Vagina (tissue), 2 donors: ENCODE data around the gene RCAN3. TPM values are rescaled to one million over a fixed set of nuclear protein-coding genes. Genes with fewer than 3 reads are reported as not detected.

Experiments
- DNase-seq, 2 donors: peaks; one replicate each; pipeline ENCODE4 v3.0.0-alpha.2; 2017; ENCODE audit errors: extremely low spot score in 2 of 2
- H3K27ac ChIP-seq: fragments of 200-600 bp; sonication (generic); one replicate; pipeline ENCODE4 v1.5.1; 2019
- H3K27me3 ChIP-seq: fragments of 200-600 bp; sonication (generic); one replicate; pipeline ENCODE4 v1.5.1; 2019
- H3K36me3 ChIP-seq, 2 donors: fragments of 200-600 bp; sonication (generic); one replicate each; pipeline ENCODE4 v1.5.1; 2017 to 2019
- H3K4me1 ChIP-seq: fragments of 200-600 bp; sonication (generic); one replicate; pipeline ENCODE4 v1.5.1; 2019
- H3K4me3 ChIP-seq, 2 donors: fragments of 200-600 bp; sonication (generic); 1 replicate in 1 of 2; 2 replicates in 1 of 2; pipeline ENCODE4 v1.5.1; 2016 to 2019
- H3K9me3 ChIP-seq: fragments of 200-600 bp; sonication (generic); one replicate; pipeline ENCODE4 v1.5.1; 2019
- CTCF ChIP-seq, 3 experiments: fragments of 450-650 bp in 2 of 3; fragments of 200-600 bp in 1 of 3; sonication (generic) in 1 of 3; IDR thresholded peaks; one replicate each; pipeline ENCODE4 v1.5.1; 2017 to 2019; ENCODE audit warnings: antibody characterized with exemption in 3 of 3, mild to moderate bottlenecking in 2 of 3, moderate library complexity in 2 of 3
- POLR2A ChIP-seq, 2 donors: fragments of 450-650 bp; IDR thresholded peaks; one replicate each; pipeline ENCODE4 v1.6.1; 2017; ENCODE audit warnings: antibody characterized with exemption in 2 of 2, mild to moderate bottlenecking in 2 of 2, moderate library complexity in 2 of 2
- POLR2AphosphoS5 ChIP-seq, 2 donors: sonication (generic); formaldehyde crosslinking; IDR thresholded peaks; one replicate each; pipeline ENCODE4 v1.9.0; 2017; ENCODE audit warnings: antibody characterized with exemption in 2 of 2, mild to moderate bottlenecking in 2 of 2, low read depth in 1 of 2; ENCODE audit not compliant: insufficient read depth in 1 of 2
- intact Hi-C: fragments of 100-400 bp; cut with DNase I; formaldehyde crosslinking; loops from one replicate; pipeline ENCODE4 v1.15.1; 2023
- total RNA-seq: library from RNA; depleted of rRNA; stranded (reverse); fragments of >200 nt; gene quantifications from one replicate; pipeline ENCODE4 v1.2.3, GENCODE V29; 2016

RCAN3 gene
- total RNA-seq, 1 donor from 2014 or later = 11.3 TPM

- Histone ChIP-seq H3K4me1 (peaks cover 13% of the 10 kb centered on the region), H3K27me3 (no peaks in the 10 kb centered on the region), H3K4me3 (no peak overlapping the region), H3K9me3 (no peaks in the 10 kb centered on the region), H3K36me3 (no peaks in the 10 kb centered on the region), H3K27ac (no peak overlapping the region)
- intact Hi-C loops = no loop called here
- DNase-seq = no peak
- TF ChIP-seq CTCF (IDR thresholded peaks at IDR 0.05) = no peak
- no peak for TF ChIP-seq POLR2A (IDR thresholded peaks at IDR 0.05)
- TF ChIP-seq POLR2AphosphoS5 (IDR thresholded peaks at IDR 0.05; ENCODE audit: insufficient read depth in 1 of 2, low read depth in 1 of 2) = no peak
Observed at GRCh38 chr1:24500448-24501048, 2.1 kb upstream of the RCAN3 start.

DNA sequence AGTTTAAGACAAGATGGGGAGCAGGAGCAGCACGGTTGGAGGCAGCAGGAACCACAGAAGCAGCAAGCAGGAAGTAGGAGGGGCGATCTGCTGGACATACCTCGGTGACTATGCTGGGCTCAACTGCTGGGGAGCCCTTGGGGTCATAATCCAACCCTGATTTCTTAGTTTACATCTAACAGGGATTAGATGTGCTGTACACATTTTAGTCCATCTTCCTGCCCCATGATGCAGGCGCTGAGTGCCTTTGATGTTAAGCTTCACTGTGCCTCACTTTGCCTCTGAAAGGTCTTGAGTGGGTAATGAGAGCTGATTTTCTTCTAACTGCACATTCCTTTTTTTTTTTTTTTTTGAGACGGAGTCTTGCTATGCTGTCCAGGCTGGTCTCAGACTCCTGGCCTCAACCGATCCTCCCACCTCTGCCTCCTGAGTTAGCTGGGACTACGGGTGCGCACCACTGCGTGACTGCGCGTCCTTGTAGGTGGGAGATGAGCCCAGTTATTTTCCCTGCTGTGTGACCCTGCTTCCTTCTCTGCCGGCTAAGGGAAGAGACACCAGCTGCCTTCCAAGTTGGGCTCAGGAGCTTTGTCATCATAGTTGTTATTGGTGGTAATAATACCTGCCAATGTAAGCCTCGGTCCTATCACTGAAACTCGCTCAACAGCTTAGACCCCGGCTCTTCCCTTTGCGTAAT, 1.1 kb upstream of the RCAN3 start:
- intact Hi-C loops = no loop called here
- Histone ChIP-seq H3K27ac (peak overlapping the region; percentile 88), H3K4me1 (peaks cover 13% of the 10 kb centered on the region), H3K27me3 (no peaks in the 10 kb centered on the region), H3K4me3 (peak overlapping the region; percentile 56 to 81), H3K9me3 (no peaks in the 10 kb centered on the region), H3K36me3 (no peaks in the 10 kb centered on the region)
- TF ChIP-seq CTCF (IDR thresholded peaks at IDR 0.05) (no peak), POLR2AphosphoS5 (IDR thresholded peaks at IDR 0.05; ENCODE audit: insufficient read depth in 1 of 2, low read depth in 1 of 2) (no peak), POLR2A (IDR thresholded peaks at IDR 0.05) (no peak)
- no peak for DNase-seq

- no peaks in the 10 kb centered on the region for H3K27me3 ChIP-seq
- H3K36me3 ChIP-seq = no peaks in the 10 kb centered on the region
- intact Hi-C loops = no loop called here
- no peaks in the 10 kb centered on the region for H3K9me3 ChIP-seq
- H3K4me1 ChIP-seq = peaks cover 17% of the 10 kb centered on the region
- TF ChIP-seq CTCF (IDR thresholded peaks at IDR 0.05) (no peak), POLR2A (IDR thresholded peaks at IDR 0.05) (no peak), POLR2AphosphoS5 (IDR thresholded peaks at IDR 0.05; ENCODE audit: insufficient read depth in 1 of 2, low read depth in 1 of 2) (peak in 1 of 2 donors; percentile 43)
- peak overlapping the region; percentile 88 for H3K27ac ChIP-seq
- no peak for DNase-seq
- peak overlapping the region; percentile 56 to 81 for H3K4me3 ChIP-seq
Observed at GRCh38 chr1:24502065-24502708, 449 bp upstream of the RCAN3 start.

GRCh38 chr1:24503059-24503751, 569 bp downstream of the RCAN3 start:
- peak overlapping the region; percentile 88 for H3K27ac ChIP-seq
- TF ChIP-seq CTCF (IDR thresholded peaks at IDR 0.05) = no peak
- peak in 1 of 2 donors; percentile 45 for TF ChIP-seq POLR2AphosphoS5 (IDR thresholded peaks at IDR 0.05; ENCODE audit: insufficient read depth in 1 of 2, low read depth in 1 of 2)
- TF ChIP-seq POLR2A (IDR thresholded peaks at IDR 0.05) = no peak
- no peaks in the 10 kb centered on the region for H3K27me3 ChIP-seq
- no peak for DNase-seq
- H3K4me3 ChIP-seq = peak overlapping the region; percentile 56 to 81
- no peaks in the 10 kb centered on the region for H3K36me3 ChIP-seq
- intact Hi-C loops = no loop called here
- H3K9me3 ChIP-seq = no peaks in the 10 kb centered on the region
- peaks cover 17% of the 10 kb centered on the region for H3K4me1 ChIP-seq
